Measurements from ENCODE around the gene YDJC. TPM values are rescaled to one million over a fixed set of nuclear protein-coding genes. Genes with fewer than 3 reads are reported as not detected.
"Not testable (repeated sequence)": the region's sequence is repeated elsewhere in the genome, so short reads cannot be mapped to it uniquely, and the experiment has no call there.

The YDJC gene
- total RNA-seq, 2 donors from 2014 or later = 15.2 to 20.5 TPM

DNA sequence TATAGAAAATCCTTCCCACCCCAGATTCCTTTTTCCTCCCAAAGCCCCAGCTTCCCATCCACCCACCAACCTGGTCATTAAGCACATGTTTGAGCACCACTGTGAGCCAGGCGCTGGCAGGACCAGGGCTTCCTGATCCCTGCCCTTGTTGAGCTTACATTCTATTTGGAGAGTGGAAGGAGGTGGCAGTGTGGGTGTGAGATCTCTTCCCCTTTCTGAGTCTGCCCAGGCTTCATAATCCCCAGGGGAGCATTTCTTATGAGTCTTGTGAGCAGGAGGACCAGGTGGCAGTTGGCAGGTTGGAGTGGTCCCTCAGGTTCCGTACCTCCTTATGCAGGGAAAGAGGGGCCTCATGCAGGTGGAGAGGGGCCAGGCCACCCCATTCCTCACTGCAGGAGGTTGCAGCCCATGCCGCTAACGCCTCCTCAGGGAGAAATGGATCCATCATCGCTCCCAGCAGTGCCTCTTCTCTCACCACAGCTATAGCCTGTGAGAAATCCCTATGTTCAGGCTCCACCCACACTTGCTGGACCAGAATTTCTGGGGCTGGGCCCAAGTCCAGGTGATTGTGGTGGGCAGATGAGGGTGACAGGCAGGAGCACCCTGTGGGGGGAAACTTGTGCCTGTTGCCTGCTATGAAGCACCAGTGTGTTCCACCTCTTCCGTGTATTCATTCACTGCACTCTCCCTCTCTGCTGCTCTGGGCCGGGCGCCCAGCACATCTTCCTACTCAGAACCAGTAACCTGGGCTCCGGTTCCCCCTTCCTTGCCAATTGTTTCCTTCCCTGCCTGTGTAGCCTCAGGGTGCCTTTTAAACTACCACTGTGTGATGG lies 38.8 kb downstream of the YDJC start:
- no peak for DNase-seq (ENCODE audit: low spot score)
- Histone ChIP-seq H3K4me3 (no peak overlapping the region), H3K9me3 (no peaks in the 10 kb centered on the region), H3K4me1 (peaks cover 0 to 74% of the 10 kb centered on the region in 2 donors), H3K36me3 (peaks cover 21% of the 10 kb centered on the region), H3K27me3 (no peaks in the 10 kb centered on the region), H3K27ac (no peak overlapping the region)
- TF ChIP-seq, protein P1, sequence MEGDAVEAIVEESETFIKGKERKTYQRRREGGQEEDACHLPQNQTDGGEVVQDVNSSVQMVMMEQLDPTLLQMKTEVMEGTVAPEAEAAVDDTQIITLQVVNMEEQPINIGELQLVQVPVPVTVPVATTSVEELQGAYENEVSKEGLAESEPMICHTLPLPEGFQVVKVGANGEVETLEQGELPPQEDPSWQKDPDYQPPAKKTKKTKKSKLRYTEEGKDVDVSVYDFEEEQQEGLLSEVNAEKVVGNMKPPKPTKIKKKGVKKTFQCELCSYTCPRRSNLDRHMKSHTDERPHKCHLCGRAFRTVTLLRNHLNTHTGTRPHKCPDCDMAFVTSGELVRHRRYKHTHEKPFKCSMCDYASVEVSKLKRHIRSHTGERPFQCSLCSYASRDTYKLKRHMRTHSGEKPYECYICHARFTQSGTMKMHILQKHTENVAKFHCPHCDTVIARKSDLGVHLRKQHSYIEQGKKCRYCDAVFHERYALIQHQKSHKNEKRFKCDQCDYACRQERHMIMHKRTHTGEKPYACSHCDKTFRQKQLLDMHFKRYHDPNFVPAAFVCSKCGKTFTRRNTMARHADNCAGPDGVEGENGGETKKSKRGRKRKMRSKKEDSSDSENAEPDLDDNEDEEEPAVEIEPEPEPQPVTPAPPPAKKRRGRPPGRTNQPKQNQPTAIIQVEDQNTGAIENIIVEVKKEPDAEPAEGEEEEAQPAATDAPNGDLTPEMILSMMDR (IDR thresholded peaks at IDR 0.05) = no peak

DNA sequence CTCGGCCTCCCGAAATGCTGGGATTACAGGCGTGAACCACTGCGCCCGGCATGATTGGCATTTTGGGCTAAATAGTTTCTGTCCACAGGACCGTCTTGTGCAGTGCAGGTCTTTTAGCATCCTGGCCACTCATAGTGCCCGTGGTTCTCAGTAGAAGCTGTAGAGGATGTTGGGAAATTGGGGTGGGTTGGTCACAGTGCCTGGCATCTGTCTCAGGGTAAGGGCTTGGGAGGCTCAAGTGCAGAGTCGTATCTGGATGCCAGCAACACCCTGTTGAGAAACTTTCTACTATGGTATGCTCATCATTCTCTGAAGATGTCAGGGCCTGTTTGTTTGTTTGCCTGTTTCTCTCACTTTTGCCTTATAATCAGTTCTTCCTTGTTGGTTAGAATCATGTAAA lies 40.4 kb downstream of the YDJC start:
- Histone ChIP-seq H3K4me3 (no peak overlapping the region), H3K9me3 (no peaks in the 10 kb centered on the region), H3K27ac (no peak overlapping the region), H3K27me3 (no peaks in the 10 kb centered on the region), H3K36me3 (peaks cover 14% of the 10 kb centered on the region), H3K4me1 (peaks cover 0 to 61% of the 10 kb centered on the region in 2 donors)
- TF ChIP-seq, protein P1 (IDR thresholded peaks at IDR 0.05) = no peak
- no peak for DNase-seq (ENCODE audit: low spot score)

DNA sequence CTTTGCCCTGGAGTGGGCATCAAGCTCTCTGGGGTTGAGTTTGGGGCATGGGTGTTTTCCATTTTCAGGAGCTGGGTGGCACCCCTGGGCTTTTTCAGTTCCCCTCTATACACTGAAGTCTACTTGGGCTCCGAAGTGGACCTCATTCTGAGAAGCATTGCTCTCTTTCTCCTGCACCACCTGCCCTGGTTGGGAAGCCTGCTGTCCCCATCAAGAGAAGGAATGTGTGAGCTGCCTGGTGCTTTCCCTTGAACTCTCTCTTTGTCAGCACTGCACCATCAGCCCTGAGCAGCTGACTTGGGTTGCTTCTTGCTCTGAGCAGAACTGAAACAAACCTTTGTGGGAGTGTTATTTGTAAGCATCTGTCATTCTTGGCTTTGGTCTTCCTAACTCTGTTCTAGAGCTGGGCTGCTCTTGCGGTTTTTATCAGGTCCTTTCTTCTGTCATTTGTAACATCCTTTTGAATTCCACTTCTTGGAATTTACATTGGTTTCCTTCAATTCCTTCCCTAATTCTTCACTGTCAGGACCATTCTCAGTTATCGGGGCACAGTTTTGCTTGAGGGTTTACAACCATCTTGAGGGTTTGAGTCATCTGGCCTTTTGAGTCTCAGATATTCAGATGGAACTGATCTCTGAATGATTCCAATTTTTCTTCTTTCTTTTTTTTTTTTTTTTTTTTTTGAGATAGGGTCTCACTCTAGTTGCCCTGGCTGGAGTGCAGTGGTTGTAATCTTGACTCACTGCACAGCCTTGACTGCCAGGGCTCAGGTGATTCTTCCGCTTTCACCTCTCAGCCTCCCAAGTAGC lies 41.8 kb downstream of the YDJC start:
- H3K4me1 ChIP-seq = peaks cover 0 to 47% of the 10 kb centered on the region in 2 donors
- DNase-seq (ENCODE audit: low spot score) = no peak
- no peaks in the 10 kb centered on the region for H3K9me3 ChIP-seq
- no peak overlapping the region for H3K27ac ChIP-seq
- H3K4me3 ChIP-seq = no peak overlapping the region
- no peaks in the 10 kb centered on the region for H3K27me3 ChIP-seq
- H3K36me3 ChIP-seq = peaks cover 3% of the 10 kb centered on the region
- TF ChIP-seq, protein P1 (IDR thresholded peaks at IDR 0.05) = no peak

DNA sequence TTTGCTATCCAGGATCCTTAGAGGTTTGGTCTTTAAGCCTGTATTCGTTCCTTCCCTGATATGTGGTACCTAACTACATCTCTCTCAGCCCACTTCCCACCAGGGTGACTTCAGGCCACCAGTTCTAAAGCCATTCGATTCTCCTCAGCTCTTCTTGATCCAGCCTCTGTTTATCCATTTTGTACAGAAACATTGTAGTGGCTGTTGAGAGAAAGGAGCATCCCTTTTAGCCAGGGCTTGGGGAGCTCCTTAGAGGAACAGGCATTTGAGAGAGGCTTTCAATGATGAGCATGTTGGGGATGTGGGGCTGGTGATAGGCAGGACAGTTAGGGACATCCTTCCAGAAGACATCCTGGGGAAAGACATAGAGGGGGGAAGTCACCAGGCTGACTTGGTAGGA lies 44.4 kb downstream of the YDJC start:
- Histone ChIP-seq H3K27me3 (no peaks in the 10 kb centered on the region), H3K4me1 (peaks cover 0 to 21% of the 10 kb centered on the region in 2 donors), H3K27ac (no peak overlapping the region), H3K36me3 (no peaks in the 10 kb centered on the region), H3K4me3 (no peak overlapping the region), H3K9me3 (no peaks in the 10 kb centered on the region)
- TF ChIP-seq, protein P1 (IDR thresholded peaks at IDR 0.05) = no peak
- DNase-seq (ENCODE audit: low spot score) = no peak

DNA sequence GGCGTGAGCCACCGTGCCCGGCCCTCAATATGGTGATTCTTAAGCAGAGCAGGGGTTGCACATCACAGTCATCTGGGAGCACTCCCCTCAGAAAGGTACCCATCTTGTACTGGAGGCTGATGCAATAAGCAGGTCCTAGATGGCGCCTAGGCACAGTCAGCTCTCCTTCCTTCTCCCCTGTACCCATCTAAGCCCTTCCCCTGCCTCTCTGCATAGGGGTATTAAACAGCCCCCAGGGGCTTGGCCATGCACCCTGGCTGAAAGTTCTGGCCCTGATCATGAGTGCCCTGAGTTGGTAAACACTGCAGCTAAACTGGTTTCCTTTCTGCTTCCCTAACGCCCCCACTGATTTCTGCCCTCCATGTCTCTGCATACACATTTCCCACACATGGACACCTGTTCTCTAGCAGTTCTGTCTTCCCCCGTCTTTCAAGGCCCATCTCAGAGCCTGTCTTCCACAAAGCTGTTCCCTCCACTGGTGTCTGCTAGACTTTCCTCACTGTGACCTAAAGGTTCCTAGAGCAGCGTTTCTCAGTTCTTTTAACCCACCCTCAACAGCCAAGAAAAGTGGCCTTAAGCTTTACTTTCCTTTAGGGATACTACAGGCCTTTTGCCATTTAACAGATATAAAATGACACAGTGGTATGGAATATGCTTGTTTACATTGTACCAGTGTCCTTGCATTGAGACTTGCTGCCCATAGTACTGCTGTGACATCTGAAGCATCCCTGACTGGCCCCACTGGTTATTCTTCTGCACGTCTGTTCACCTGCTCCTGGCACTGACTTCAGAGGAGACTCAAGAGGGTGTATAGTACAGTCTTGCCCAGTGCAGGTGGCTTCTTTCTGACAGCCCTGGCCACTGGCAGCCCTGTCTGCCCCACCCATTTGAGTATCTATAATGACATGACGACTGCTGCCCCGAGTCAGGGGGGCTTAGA lies 46.8 kb downstream of the YDJC start:
- Histone ChIP-seq H3K4me1 (peaks cover 0 to 18% of the 10 kb centered on the region in 2 donors), H3K9me3 (no peaks in the 10 kb centered on the region)
- TF ChIP-seq, protein P1 (IDR thresholded peaks at IDR 0.05) = no peak

DNA sequence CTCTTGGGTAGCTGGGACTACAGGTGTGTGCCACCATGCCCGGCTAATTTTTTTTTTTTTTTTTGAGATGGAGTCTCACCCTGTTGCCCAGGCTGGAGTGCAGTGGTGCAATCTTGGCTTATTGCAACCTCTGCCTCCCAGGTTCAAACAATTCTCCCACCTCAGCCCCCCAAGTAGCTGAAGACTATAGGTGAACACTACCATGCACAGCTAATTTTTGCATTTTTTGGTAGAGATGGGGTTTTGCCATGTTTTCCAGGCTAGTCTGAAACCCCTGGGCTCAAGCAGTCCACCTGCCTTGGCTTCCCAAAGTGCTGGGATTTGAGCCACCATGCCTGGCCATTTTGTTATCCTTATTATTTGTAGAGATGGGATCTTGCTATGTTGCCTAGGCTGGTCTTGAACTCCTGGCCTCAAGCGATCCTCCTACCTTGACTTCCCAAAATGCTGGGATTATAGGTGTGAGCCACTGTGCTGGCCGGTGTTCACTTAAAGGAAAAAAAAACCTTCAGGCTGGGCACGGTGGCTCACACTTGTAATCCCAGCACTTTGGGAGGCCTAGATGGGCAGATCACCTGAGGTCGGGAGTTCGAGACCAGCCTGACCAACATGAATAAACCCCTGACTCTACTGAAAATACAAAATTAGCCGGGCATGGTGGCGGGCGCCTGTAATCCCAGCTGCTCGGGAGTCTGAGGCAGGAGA lies 48.7 kb downstream of the YDJC start:
- peaks cover 0 to 19% of the 10 kb centered on the region in 2 donors for H3K4me1 ChIP-seq
- not testable (repeated sequence) for H3K27ac ChIP-seq; DNase-seq (ENCODE audit: low spot score)

More for the DNA sequence above, 46.8 kb downstream of the YDJC start:
- Histone ChIP-seq H3K27ac (no peak overlapping the region), H3K27me3 (no peaks in the 10 kb centered on the region), H3K4me3 (no peak overlapping the region), H3K36me3 (no peaks in the 10 kb centered on the region)
- DNase-seq (ENCODE audit: low spot score) = no peak

DNA sequence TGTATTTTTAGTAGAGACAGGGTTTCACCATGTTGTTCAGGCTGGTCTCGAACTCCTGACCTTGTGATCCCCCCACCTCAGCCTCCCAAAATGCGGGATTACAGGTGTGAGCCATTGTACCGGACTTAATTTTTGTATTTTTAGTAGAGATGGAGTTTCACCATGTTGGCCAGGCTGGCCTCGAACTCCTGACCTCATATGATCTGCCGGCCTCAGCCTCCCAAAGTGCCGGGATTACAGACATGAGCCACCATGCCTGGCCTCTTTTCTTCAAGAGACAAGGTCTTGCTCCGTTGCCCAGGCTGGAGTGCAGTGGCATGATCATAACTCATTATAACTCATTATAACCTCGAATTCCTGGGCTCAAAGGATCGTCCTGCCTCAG lies 49.2 kb downstream of the YDJC start:
- not testable (repeated sequence) for H3K4me3 ChIP-seq; DNase-seq (ENCODE audit: low spot score); H3K27me3 ChIP-seq; H3K9me3 ChIP-seq; H3K27ac ChIP-seq; H3K36me3 ChIP-seq
- peaks cover 0 to 19% of the 10 kb centered on the region in 2 donors for H3K4me1 ChIP-seq

More for the DNA sequence above, 48.7 kb downstream of the YDJC start:
- not testable (repeated sequence) for H3K4me3 ChIP-seq, H3K36me3 ChIP-seq, H3K27me3 ChIP-seq, H3K9me3 ChIP-seq

Measured in right atrium auricular region (tissue), 2 donors.